H1 (cell line): Measurements from ENCODE around the gene GPR179. TPM values are rescaled to one million over a fixed set of nuclear protein-coding genes. Genes with fewer than 3 reads are reported as not detected.

Experiments
- CTCF ChIA-PET: fragments of 300-600 bp; sonication (Branson Sonifier 250); formaldehyde crosslinking; loops from one replicate; lab custom pipeline; 2021; ENCODE audit not compliant: partially characterized antibody; lab: Charles Lee
- POLR2A ChIA-PET: fragments of 300-600 bp; sonication (Branson Sonifier 250); formaldehyde crosslinking; loops from one replicate; lab custom pipeline; 2021; ENCODE audit warnings: inconsistent platforms; ENCODE audit not compliant: partially characterized antibody; lab: Charles Lee
- DNase-seq, 2 experiments: peaks; one replicate each; pipeline versions ENCODE4 v3.0.0 to v3.0.0-alpha.2; 2010 to 2022; ENCODE audit warnings: low spot score in 2 of 2, low read depth in 1 of 2, mixed read lengths in 1 of 2
- FAIRE-seq: peaks from 2 replicates; lab custom pipeline; 2011; peaks lifted over from hg19 to GRCh38; lab: Jason Lieb, UNC
- H2AFZ ChIP-seq: 2 replicates; pipeline ENCODE4 v1.8.1; 2012; ENCODE audit warnings: low read length, inconsistent platforms
- H2AK5ac ChIP-seq: 2 replicates; pipeline ENCODE4 v1.6.1; 2013; ENCODE audit warnings: low read depth, low read length
- H2BK120ac ChIP-seq: replicated peaks from 2 replicates; pipeline ENCODE3; 2013; ENCODE audit warnings: low read depth, low read length, inconsistent platforms
- H2BK12ac ChIP-seq: 2 replicates; pipeline ENCODE4 v1.6.1; 2013; ENCODE audit warnings: low read depth, low read length
- H2BK15ac ChIP-seq: 2 replicates; pipeline ENCODE4 v1.6.1; 2013; ENCODE audit warnings: low read length
- H2BK20ac ChIP-seq: 2 replicates; pipeline ENCODE4 v1.6.1; 2013; ENCODE audit warnings: low read length
- H2BK5ac ChIP-seq: 2 replicates; pipeline ENCODE4 v1.6.1; 2013; ENCODE audit warnings: low read depth, low read length
- H3K14ac ChIP-seq: 2 replicates; pipeline ENCODE4 v1.6.1; 2013; ENCODE audit warnings: inconsistent platforms; ENCODE audit not compliant: insufficient read length
- H3K18ac ChIP-seq: 2 replicates; pipeline ENCODE4 v1.6.1; 2013; ENCODE audit warnings: low read length; ENCODE audit errors: extremely low read depth
- H3K23ac ChIP-seq: 2 replicates; pipeline ENCODE4 v1.6.1; 2013; ENCODE audit warnings: inconsistent platforms; ENCODE audit not compliant: insufficient read length
- H3K23me2 ChIP-seq: 2 replicates; pipeline ENCODE4 v1.6.1; 2013; ENCODE audit warnings: low read depth, low read length
- H3K27ac ChIP-seq: 2 replicates; pipeline ENCODE4 v1.6.1; 2011; ENCODE audit warnings: low read depth, low read length, inconsistent platforms
- H3K27me3 ChIP-seq, 4 experiments: replicated peaks in 1 of 4; 1 replicate in 1 of 4; 2 replicates in 3 of 4; pipeline versions ENCODE4 v1.6.1 to v1.8.1; 2011 to 2013; ENCODE audit warnings: low read length in 3 of 4, mild to moderate bottlenecking in 3 of 4, inconsistent platforms in 2 of 4, mixed read lengths in 2 of 4, moderate library complexity in 1 of 4; ENCODE audit not compliant: control insufficient read depth in 3 of 4, insufficient read depth in 3 of 4; ENCODE audit errors: extremely low read depth in 1 of 4
- H3K36me3 ChIP-seq, 4 experiments: 2 replicates each; pipeline versions ENCODE4 v1.6.1 to v1.8.1; 2011 to 2013; ENCODE audit warnings: mild to moderate bottlenecking in 4 of 4, low read length in 3 of 4, moderate library complexity in 2 of 4, control low read depth in 1 of 4, inconsistent platforms in 1 of 4; ENCODE audit not compliant: insufficient read depth in 4 of 4, control insufficient read depth in 2 of 4
- H3K4ac ChIP-seq: replicated peaks from 2 replicates; pipeline ENCODE3; 2013; ENCODE audit warnings: low read length, low read depth, mixed read lengths, inconsistent platforms; ENCODE audit not compliant: insufficient read length
- H3K4me1 ChIP-seq, 4 experiments: replicated peaks in 1 of 4; 1 replicate in 1 of 4; 2 replicates in 3 of 4; pipeline versions ENCODE4 v1.6.1 to v1.8.1; 2011 to 2013; ENCODE audit warnings: low read length in 3 of 4, inconsistent platforms in 2 of 4, mixed read lengths in 1 of 4; ENCODE audit not compliant: insufficient read depth in 4 of 4, control insufficient read depth in 3 of 4
- H3K4me2 ChIP-seq, 2 experiments: 2 replicates each; pipeline versions ENCODE4 v1.6.1 to v1.8.1; 2011 to 2013; ENCODE audit warnings: low read depth in 2 of 2, low read length in 2 of 2, control low read depth in 1 of 2, inconsistent platforms in 1 of 2, mild to moderate bottlenecking in 1 of 2; ENCODE audit not compliant: insufficient read depth in 1 of 2
- H3K4me3 ChIP-seq, 4 experiments: fragments of 200-600, 300-600 bp in 1 of 4; sonication (generic), shearing (Covaris generic), sonication (Bioruptor Twin) in 1 of 4; 2 replicates each; pipeline versions ENCODE4 v1.5.1 to v1.8.1; 2011 to 2016; ENCODE audit warnings: low read length in 4 of 4, low read depth in 3 of 4, control low read depth in 2 of 4, inconsistent platforms in 2 of 4, mild to moderate bottlenecking in 2 of 4, mixed read lengths in 1 of 4, moderate library complexity in 1 of 4; ENCODE audit not compliant: insufficient read depth in 2 of 4; ENCODE audit errors: extremely low read depth in 1 of 4
- H3K56ac ChIP-seq: replicated peaks from 2 replicates; pipeline ENCODE3; 2013; ENCODE audit warnings: low read depth, mild to moderate bottlenecking, mixed read lengths, low read length, inconsistent platforms; ENCODE audit not compliant: insufficient read length
- H3K79me1 ChIP-seq: 2 replicates; pipeline ENCODE4 v1.6.1; 2013; ENCODE audit warnings: low read depth, low read length, control low read depth
- H3K79me2 ChIP-seq, 2 experiments: 2 replicates each; pipeline versions ENCODE4 v1.6.1 to v1.8.1; 2012 to 2013; ENCODE audit warnings: low read length in 2 of 2, mild to moderate bottlenecking in 2 of 2, inconsistent platforms in 1 of 2; ENCODE audit not compliant: insufficient read depth in 2 of 2, control insufficient read depth in 1 of 2
- H3K9ac ChIP-seq, 4 experiments: replicated peaks in 1 of 4; 1 replicate in 1 of 4; 2 replicates in 3 of 4; pipeline versions ENCODE4 v1.6.1 to v1.8.1; 2011 to 2013; ENCODE audit warnings: low read depth in 3 of 4, low read length in 3 of 4, control low read depth in 2 of 4, mild to moderate bottlenecking in 2 of 4, moderate library complexity in 2 of 4, inconsistent platforms in 1 of 4; ENCODE audit errors: extremely low read depth in 1 of 4
- H3K9me3 ChIP-seq, 2 experiments: 2 replicates each; pipeline versions ENCODE4 v1.6.1 to v1.8.1; 2012 to 2013; ENCODE audit warnings: mild to moderate bottlenecking in 2 of 2, moderate library complexity in 2 of 2, control low read depth in 1 of 2, inconsistent platforms in 1 of 2, low read depth in 1 of 2, low read length in 1 of 2, mixed read lengths in 1 of 2; ENCODE audit not compliant: insufficient read depth in 2 of 2
- H4K20me1 ChIP-seq, 2 experiments: replicated peaks in 1 of 2; 2 replicates each; pipeline versions ENCODE3 to v1.8.1; 2011 to 2013; ENCODE audit warnings: inconsistent platforms in 2 of 2, low read length in 2 of 2, mild to moderate bottlenecking in 1 of 2; ENCODE audit not compliant: insufficient read depth in 2 of 2, control insufficient read depth in 1 of 2
- H4K5ac ChIP-seq: 2 replicates; pipeline ENCODE4 v1.6.1; 2013; ENCODE audit warnings: low read length, low read depth, mixed read lengths, inconsistent platforms; ENCODE audit not compliant: insufficient read length
- H4K8ac ChIP-seq: 2 replicates; pipeline ENCODE4 v1.8.0; 2013; ENCODE audit warnings: mild to moderate bottlenecking, moderate library complexity, low read length, inconsistent platforms; ENCODE audit not compliant: insufficient read depth; ENCODE audit errors: extremely low read depth
- H4K91ac ChIP-seq: replicated peaks from 2 replicates; pipeline ENCODE3; 2013; ENCODE audit warnings: low read length, mixed read lengths, inconsistent platforms; ENCODE audit not compliant: insufficient read length
- FOSL1 ChIP-seq: IDR thresholded peaks from 2 replicates; pipeline ENCODE4 v1.6.1; 2011; ENCODE audit warnings: mild to moderate bottlenecking, low read depth, low read length, moderate library complexity; ENCODE audit not compliant: insufficient read depth
- GTF2F1 ChIP-seq: IDR thresholded peaks from 2 replicates; pipeline ENCODE4 v1.6.1; 2012; ENCODE audit warnings: low read depth, low read length, improper control_type of control experiment, borderline replicate concordance
- JUND ChIP-seq: IDR thresholded peaks from 2 replicates; pipeline ENCODE4 v1.6.1; 2011; ENCODE audit warnings: mild to moderate bottlenecking, improper control_type of control experiment, low read length
- KDM4A ChIP-seq: IDR thresholded peaks from one replicate; pipeline ENCODE4 v1.7.1; 2012; ENCODE audit warnings: low read depth, mild to moderate bottlenecking, moderate library complexity, low read length, inconsistent platforms; ENCODE audit not compliant: severe bottlenecking
- SIN3A ChIP-seq, 2 experiments: IDR thresholded peaks in 1 of 2; conservative IDR thresholded peaks in 1 of 2; 2 replicates each; pipeline ENCODE4 v1.6.1; 2011 to 2012; ENCODE audit warnings: low read length in 2 of 2, improper control_type of control experiment in 1 of 2, low read depth in 1 of 2, mild to moderate bottlenecking in 1 of 2
- SP1 ChIP-seq: IDR thresholded peaks from 2 replicates; pipeline ENCODE4 v1.6.1; 2011; ENCODE audit warnings: low read depth, low read length
- SP2 ChIP-seq: IDR thresholded peaks from 2 replicates; pipeline ENCODE4 v1.6.1; 2012; ENCODE audit warnings: mild to moderate bottlenecking, low read length, inconsistent platforms
- SP4 ChIP-seq: IDR thresholded peaks from 2 replicates; pipeline ENCODE4 v1.6.1; 2012; ENCODE audit warnings: low read length, inconsistent platforms
- TCF12 ChIP-seq: IDR thresholded peaks from 2 replicates; pipeline ENCODE4 v1.6.1; 2011; ENCODE audit warnings: low read depth, mild to moderate bottlenecking, low read length
- WGBS, 2 experiments: shearing (Covaris generic) in 1 of 2; methylation state at CpG; one replicate each; pipeline versions ENCODE4 v1.1.6 to v1.1.7; 2013 to 2015; ENCODE audit warnings: low lambda C conversion rate in 2 of 2, mixed read lengths in 2 of 2, inconsistent platforms in 1 of 2, low coverage in 1 of 2, missing lambda C conversion rate in 1 of 2; ENCODE audit not compliant: insufficient replicate concordance in 2 of 2, insufficient coverage in 1 of 2, insufficient read length in 1 of 2; ENCODE audit errors: extremely low coverage in 1 of 2, missing lambda C conversion rate in 1 of 2; 5-methylcytosine and 5-hydroxymethylcytosine counted together
- polyA plus RNA-seq, 7 experiments: library from polyadenylated mRNA; depleted of rRNA in 3 of 7; stranded (reverse) in 5 of 7; unstranded in 2 of 7; fragments of >200 nt in 5 of 7; fragments of 200-250 nt in 2 of 7; gene quantifications; 1 replicate in 5 of 7; 2 replicates in 1 of 7; 4 replicates in 1 of 7; pipeline versions ENCODE4 v1.2.1 to v1.2.3, GENCODE V29; 2011 to 2013; ENCODE audit warnings: missing spikeins in 2 of 7, mixed read lengths in 2 of 7
- total RNA-seq: library from RNA; stranded (reverse); fragmentation: NEBNext Ultra II Directional; extraction: Animal tissue kit (Norgen Biotek cat#: 25700); gene quantifications from 2 replicates; pipeline ENCODE4 v1.2.1, GENCODE V29; 2021

Gene GPR179
- total and polyA plus RNA-seq, 2 of the 8 experiments (the other 6 are each of a cell fraction or from before 2014, with no cell fraction given), result 0.02 to 0.07 TPM

GRCh38 chr17:38379448-38379847, 35.7 kb upstream of the GPR179 start:
- FAIRE-seq, result no peak
- ChIA-PET POLR2A (interaction anchor here (0.6 to 1.5 kb wide), 2 partner anchors 10 to 72 kb away, joined by 3 to 4 read pairs; no protein-coding TSS in a partner anchor), CTCF (interaction anchor here (0.7 to 6.1 kb wide), 12 partner anchors 9 to 91 kb away, joined by 3 to 47 read pairs (median 4); no protein-coding TSS in a partner anchor)

More at GRCh38 chr17:38379448-38379847, 35.7 kb upstream of the GPR179 start:
- H3K4me2 ChIP-seq, result no peak overlapping the region
- no peak overlapping the region for H2BK15ac ChIP-seq
- no peaks in the 10 kb centered on the region for H3K4me1 ChIP-seq
- H3K79me1 ChIP-seq, result no peaks in the 10 kb centered on the region
- no peak overlapping the region for H4K8ac ChIP-seq
- no peak overlapping the region for H3K4ac ChIP-seq
- peaks cover 3 to 22% (median 5%) of the 10 kb centered on the region in 4 experiments; a peak in 6 of 8 replicates for H3K36me3 ChIP-seq
- no peak overlapping the region for H4K5ac ChIP-seq
- H2BK120ac ChIP-seq, result no peak overlapping the region
- no peak overlapping the region for H3K4me3 ChIP-seq
- TF ChIP-seq SP4 (no peak), SP1 (no peak), KDM4A (no peak), SIN3A (conservative IDR thresholded peaks at IDR 0.05 in 1 of 2, IDR thresholded peaks at IDR 0.05 in 1 of 2; ENCODE audit: low read depth in 1 of 2, low read length in 2 of 2) (no peak), FOSL1 (no peak), JUND (no peak), SP2 (no peak), GTF2F1 (no peak), TCF12 (no peak)
- TF ChIP-seq, all 59 proteins: peak for 0
- DNase-seq, result no peak
- no peak overlapping the region for H3K27ac ChIP-seq
- H3K9me3 ChIP-seq, result no peaks in the 10 kb centered on the region
- H2BK5ac ChIP-seq, result no peak overlapping the region
- H3K23me2 ChIP-seq, result no peaks in the 10 kb centered on the region
- no peak overlapping the region for H2AK5ac ChIP-seq
- H4K20me1 ChIP-seq, result no peaks in the 10 kb centered on the region
- H3K23ac ChIP-seq, result no peak overlapping the region
- H3K79me2 ChIP-seq, result no peaks in the 10 kb centered on the region
- H3K9ac ChIP-seq, result no peak overlapping the region
- no peak overlapping the region for H2AFZ ChIP-seq
- H3K56ac ChIP-seq, result no peak overlapping the region
- no peaks in the 10 kb centered on the region for H3K27me3 ChIP-seq
- no peak overlapping the region for H2BK12ac ChIP-seq
- H3K18ac ChIP-seq, result no peak overlapping the region
- no peak overlapping the region for H2BK20ac ChIP-seq
- H4K91ac ChIP-seq, result no peak overlapping the region
- 100% methylated on average over 1 of the region's 1 CpG; no CpG with 5 or more reads in 1 of the 2 experiments for WGBS, 2 experiments
- H3K14ac ChIP-seq, result no peak overlapping the region
